ENCODE results near the gene NRBF2.

Gene NRBF2

DNA sequence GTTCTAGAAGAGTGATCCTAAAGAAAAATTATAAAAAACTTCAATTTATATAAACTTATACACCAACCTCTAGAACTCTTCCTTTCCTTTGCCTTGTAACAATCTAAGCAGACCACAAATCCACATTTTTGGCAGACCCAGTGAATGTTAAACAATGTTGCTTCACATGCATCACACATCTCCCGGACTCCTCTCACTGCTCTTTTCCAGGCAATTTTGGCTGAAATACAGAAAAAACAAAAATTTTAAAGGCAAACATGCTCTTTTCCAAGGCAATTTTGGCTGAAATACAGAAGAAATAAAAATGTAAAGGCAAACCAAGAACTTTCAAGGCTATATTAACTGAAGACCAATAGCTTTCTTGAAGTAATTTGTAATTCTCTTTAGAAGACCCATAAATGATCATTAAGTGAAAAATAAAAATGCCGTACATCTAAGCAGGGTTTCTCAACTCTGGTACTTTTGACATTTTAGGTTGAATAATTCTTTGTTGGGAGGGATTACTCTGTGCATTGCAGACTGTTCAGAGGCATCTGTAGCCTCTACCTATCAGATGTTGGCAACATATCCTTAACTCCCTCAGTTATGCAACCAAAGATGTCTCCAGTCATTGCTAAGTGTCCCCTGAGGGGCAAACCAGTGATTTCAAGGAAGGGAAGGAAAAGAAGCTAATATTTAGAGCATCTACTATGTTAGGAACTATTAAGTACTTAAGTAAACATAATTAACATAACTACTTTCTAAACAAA, 64.4 kb downstream of the NRBF2 start:
- H3K9me2 ChIP-seq (replicated peaks; ENCODE audit: low read depth, low read length) = no peaks in the 10 kb centered on the region
- H3K27me3 ChIP-seq (ENCODE audit: insufficient read depth, low read length, poor library complexity, severe bottlenecking) = no peaks in the 10 kb centered on the region
- H3K4me2 ChIP-seq (ENCODE audit: low read depth, low read length, poor library complexity, severe bottlenecking) = no peak overlapping the region
- no peaks in the 10 kb centered on the region for H4K20me1 ChIP-seq (ENCODE audit: insufficient read depth, low read length, poor library complexity, severe bottlenecking)
- H3K4me3 ChIP-seq (ENCODE audit: low read length, poor library complexity, severe bottlenecking) = no peak overlapping the region
- no peak overlapping the region for H2AFZ ChIP-seq (ENCODE audit: low read length)
- H3F3A ChIP-seq (ENCODE audit: low read depth) = no peaks in the 10 kb centered on the region
- no peaks in the 10 kb centered on the region for H3K9me3 ChIP-seq (ENCODE audit: insufficient read depth, low read depth, low read length)
- no peaks in the 10 kb centered on the region for H3K4me1 ChIP-seq (ENCODE audit: insufficient read depth, low read length, poor library complexity, severe bottlenecking)
- peaks cover 66% of the 10 kb centered on the region for H3K36me3 ChIP-seq (ENCODE audit: insufficient read depth, low read length)
- no peak for TF ChIP-seq EZH2phosphoT487 (IDR thresholded peaks at IDR 0.05; ENCODE audit: borderline replicate concordance)
- TF ChIP-seq, protein P1, sequence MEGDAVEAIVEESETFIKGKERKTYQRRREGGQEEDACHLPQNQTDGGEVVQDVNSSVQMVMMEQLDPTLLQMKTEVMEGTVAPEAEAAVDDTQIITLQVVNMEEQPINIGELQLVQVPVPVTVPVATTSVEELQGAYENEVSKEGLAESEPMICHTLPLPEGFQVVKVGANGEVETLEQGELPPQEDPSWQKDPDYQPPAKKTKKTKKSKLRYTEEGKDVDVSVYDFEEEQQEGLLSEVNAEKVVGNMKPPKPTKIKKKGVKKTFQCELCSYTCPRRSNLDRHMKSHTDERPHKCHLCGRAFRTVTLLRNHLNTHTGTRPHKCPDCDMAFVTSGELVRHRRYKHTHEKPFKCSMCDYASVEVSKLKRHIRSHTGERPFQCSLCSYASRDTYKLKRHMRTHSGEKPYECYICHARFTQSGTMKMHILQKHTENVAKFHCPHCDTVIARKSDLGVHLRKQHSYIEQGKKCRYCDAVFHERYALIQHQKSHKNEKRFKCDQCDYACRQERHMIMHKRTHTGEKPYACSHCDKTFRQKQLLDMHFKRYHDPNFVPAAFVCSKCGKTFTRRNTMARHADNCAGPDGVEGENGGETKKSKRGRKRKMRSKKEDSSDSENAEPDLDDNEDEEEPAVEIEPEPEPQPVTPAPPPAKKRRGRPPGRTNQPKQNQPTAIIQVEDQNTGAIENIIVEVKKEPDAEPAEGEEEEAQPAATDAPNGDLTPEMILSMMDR (conservative IDR thresholded peaks at IDR 0.05; ENCODE audit: low read length) = no peak
- no peaks in the 10 kb centered on the region for H3K79me2 ChIP-seq (ENCODE audit: insufficient read depth, low read length)
- H3K9ac ChIP-seq (ENCODE audit: low read depth, low read length, poor library complexity, severe bottlenecking) = no peak overlapping the region

DNA sequence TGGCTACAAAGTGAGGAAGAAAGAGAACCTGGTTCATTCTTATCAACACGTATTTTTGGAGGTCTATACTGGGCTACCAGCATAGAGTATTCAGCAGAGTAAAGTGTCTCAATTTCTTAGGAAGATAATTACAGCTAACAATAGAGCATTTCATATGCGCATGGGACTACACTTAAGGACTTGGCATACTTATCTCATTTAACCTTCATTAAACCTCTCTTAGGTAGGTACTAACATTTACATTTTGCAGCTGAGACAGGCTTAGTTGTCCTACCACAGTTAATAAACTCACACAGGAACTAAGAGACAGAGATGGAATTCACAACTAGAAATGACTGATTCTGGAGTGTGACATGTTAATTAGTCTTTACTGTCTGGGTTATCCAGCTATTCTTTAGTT, 66.6 kb downstream of the NRBF2 start:
- H4K20me1 ChIP-seq (ENCODE audit: insufficient read depth, low read length, poor library complexity, severe bottlenecking) = no peaks in the 10 kb centered on the region
- no peak overlapping the region for H2AFZ ChIP-seq (ENCODE audit: low read length)
- no peak overlapping the region for H3K9ac ChIP-seq (ENCODE audit: low read depth, low read length, poor library complexity, severe bottlenecking)
- no peaks in the 10 kb centered on the region for H3F3A ChIP-seq (ENCODE audit: low read depth)
- H3K4me2 ChIP-seq (ENCODE audit: low read depth, low read length, poor library complexity, severe bottlenecking) = no peak overlapping the region
- peaks cover 53% of the 10 kb centered on the region for H3K36me3 ChIP-seq (ENCODE audit: insufficient read depth, low read length)
- H3K79me2 ChIP-seq (ENCODE audit: insufficient read depth, low read length) = no peaks in the 10 kb centered on the region
- H3K9me2 ChIP-seq (replicated peaks; ENCODE audit: low read depth, low read length) = no peaks in the 10 kb centered on the region
- H3K27me3 ChIP-seq (ENCODE audit: insufficient read depth, low read length, poor library complexity, severe bottlenecking) = no peaks in the 10 kb centered on the region
- TF ChIP-seq, protein P1 (conservative IDR thresholded peaks at IDR 0.05; ENCODE audit: low read length) = no peak
- TF ChIP-seq EZH2phosphoT487 (IDR thresholded peaks at IDR 0.05; ENCODE audit: borderline replicate concordance) = no peak
- H3K4me3 ChIP-seq (ENCODE audit: low read length, poor library complexity, severe bottlenecking) = no peak overlapping the region
- no peaks in the 10 kb centered on the region for H3K4me1 ChIP-seq (ENCODE audit: insufficient read depth, low read length, poor library complexity, severe bottlenecking)
- no peaks in the 10 kb centered on the region for H3K9me3 ChIP-seq (ENCODE audit: insufficient read depth, low read depth, low read length)

DNA sequence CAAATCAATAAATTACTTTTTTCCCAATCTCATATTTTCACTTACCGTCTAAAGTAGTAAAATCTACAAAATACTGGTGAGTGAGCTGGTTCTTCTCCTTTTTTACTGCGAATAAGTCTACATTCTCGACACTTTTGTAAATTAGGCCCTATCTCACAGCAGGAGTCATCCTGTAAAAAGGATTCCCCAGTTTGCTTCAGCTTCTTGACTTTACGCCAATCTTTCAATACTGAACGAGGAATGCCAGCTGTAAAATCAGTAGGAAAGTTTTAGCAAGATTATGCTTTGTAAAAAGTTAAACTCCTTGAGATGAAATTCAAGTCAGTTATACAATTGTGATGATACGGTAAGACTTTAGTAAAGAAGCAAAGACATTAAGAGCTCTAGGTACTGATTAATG, 67.3 kb downstream of the NRBF2 start:
- Histone ChIP-seq H4K20me1 (ENCODE audit: insufficient read depth, low read length, poor library complexity, severe bottlenecking) (no peaks in the 10 kb centered on the region), H3K4me3 (ENCODE audit: low read length, poor library complexity, severe bottlenecking) (no peak overlapping the region), H3K9me2 (replicated peaks; ENCODE audit: low read depth, low read length) (no peaks in the 10 kb centered on the region), H3K36me3 (ENCODE audit: insufficient read depth, low read length) (peaks cover 54% of the 10 kb centered on the region), H3K9ac (ENCODE audit: low read depth, low read length, poor library complexity, severe bottlenecking) (no peak overlapping the region), H3K4me2 (ENCODE audit: low read depth, low read length, poor library complexity, severe bottlenecking) (no peak overlapping the region), H2AFZ (ENCODE audit: low read length) (no peak overlapping the region), H3K27me3 (ENCODE audit: insufficient read depth, low read length, poor library complexity, severe bottlenecking) (no peaks in the 10 kb centered on the region), H3K79me2 (ENCODE audit: insufficient read depth, low read length) (no peaks in the 10 kb centered on the region), H3K9me3 (ENCODE audit: insufficient read depth, low read depth, low read length) (no peaks in the 10 kb centered on the region), H3K4me1 (ENCODE audit: insufficient read depth, low read length, poor library complexity, severe bottlenecking) (no peaks in the 10 kb centered on the region), H3F3A (ENCODE audit: low read depth) (no peaks in the 10 kb centered on the region)
- TF ChIP-seq, protein P1 (conservative IDR thresholded peaks at IDR 0.05; ENCODE audit: low read length) = no peak
- TF ChIP-seq EZH2phosphoT487 (IDR thresholded peaks at IDR 0.05; ENCODE audit: borderline replicate concordance) = no peak
